ENCODE measurements around the gene INAVA. TPM values are rescaled to one million over a fixed set of nuclear protein-coding genes. Genes with fewer than 3 reads are reported as not detected.

INAVA gene
- total and polyA plus RNA-seq, 9 of the 15 experiments (the other 6 are each of a cell fraction or from before 2014, with no cell fraction given) = 0.09 TPM; not detected in 8

DNA sequence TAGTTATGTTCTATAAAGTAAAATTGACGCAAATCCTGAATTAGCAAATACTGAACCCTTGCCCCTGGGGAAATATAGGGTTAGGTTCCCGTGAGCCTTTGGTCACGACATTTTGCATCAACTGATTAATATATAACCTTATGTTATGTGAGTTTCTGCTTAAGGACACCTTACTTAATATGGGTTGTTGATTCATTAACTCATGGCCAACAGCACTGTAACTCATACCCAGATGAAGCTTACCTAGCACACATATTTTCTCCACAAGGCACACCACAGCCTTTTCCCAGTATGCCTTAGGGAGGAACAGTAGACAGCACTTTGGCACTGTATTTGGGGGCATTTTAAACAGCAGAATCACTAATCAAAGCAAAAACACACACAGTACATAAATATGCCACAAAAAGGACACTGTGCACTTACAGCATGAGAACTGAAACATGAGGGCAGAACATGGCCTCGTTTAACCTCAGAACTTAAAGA is 15.1 kb downstream of the INAVA start:
- no peak overlapping the region for H3K9ac ChIP-seq (ENCODE audit: insufficient read depth in 1 of 2, low read depth in 2 of 2, low read length in 2 of 2)
- H3K27ac ChIP-seq (ENCODE audit: extremely low read depth, low read depth, low read length) = no peak overlapping the region
- POLR2A ChIA-PET = no interaction called here
- no peaks in the 10 kb centered on the region for H4K20me1 ChIP-seq (replicated peaks; ENCODE audit: control insufficient read depth, insufficient read depth, low read length)
- TF ChIP-seq BRD4 (IDR thresholded peaks at IDR 0.05) (no peak), CEBPB (tag; IDR thresholded peaks at IDR 0.05) (no peak), MLX (CRISPR knock-in tag; conservative IDR thresholded peaks at IDR 0.05) (no peak), RERE (CRISPR knock-in tag; IDR thresholded peaks at IDR 0.05; ENCODE audit: borderline replicate concordance) (no peak)
- H3K27me3 ChIP-seq (ENCODE audit: control insufficient read depth in 2 of 2, insufficient read depth in 2 of 2, low read length in 2 of 2) = peaks cover 43 to 62% of the 10 kb centered on the region in 2 experiments
- no peak overlapping the region for H3K4me2 ChIP-seq (ENCODE audit: insufficient read depth, low read length)
- FAIRE-seq (no peak), DNase-seq (ENCODE audit: extremely low read depth in 1 of 4, low spot score in 3 of 4) (no peak), ATAC-seq (no peak)
- intact Hi-C loops (cut with micrococcal nuclease) (no loop called here), in situ Hi-C loops (cut with MboI) (no loop called here)
- H3K4me3 ChIP-seq = no peak overlapping the region
- no peaks in the 10 kb centered on the region for H3K9me1 ChIP-seq (ENCODE audit: control insufficient read depth, insufficient read depth, low read length)
- WGBS (ENCODE audit: insufficient coverage, low coverage, missing lambda C conversion rate) = 0% methylated on average over 4 of the region's 4 CpGs
- no peaks in the 10 kb centered on the region for H3K9me3 ChIP-seq (replicated peaks; ENCODE audit: control insufficient read depth, insufficient read depth, low read depth, low read length)
- H3K36me3 ChIP-seq (ENCODE audit: control insufficient read depth, insufficient read depth, low read length) = no peaks in the 10 kb centered on the region
- no TSS peak for BruUV-seq (replicated peaks)
- H2AFZ ChIP-seq (ENCODE audit: low read depth, low read length) = no peak overlapping the region
- no peaks in the 10 kb centered on the region for H3K79me2 ChIP-seq (ENCODE audit: control insufficient read depth, insufficient read depth, low read length)
- peaks cover 0 to 5% of the 10 kb centered on the region in 2 experiments; a peak in 1 of 5 replicates for H3K4me1 ChIP-seq (replicated peaks in 1 of 2; ENCODE audit: control insufficient read depth in 2 of 2, insufficient read depth in 2 of 2, low read length in 2 of 2)
- CTCF ChIA-PET (ENCODE audit: low intra/inter-chr PET ratio) = no interaction called here
